ENCODE data around the gene GRK7.

GRK7 gene

DNA sequence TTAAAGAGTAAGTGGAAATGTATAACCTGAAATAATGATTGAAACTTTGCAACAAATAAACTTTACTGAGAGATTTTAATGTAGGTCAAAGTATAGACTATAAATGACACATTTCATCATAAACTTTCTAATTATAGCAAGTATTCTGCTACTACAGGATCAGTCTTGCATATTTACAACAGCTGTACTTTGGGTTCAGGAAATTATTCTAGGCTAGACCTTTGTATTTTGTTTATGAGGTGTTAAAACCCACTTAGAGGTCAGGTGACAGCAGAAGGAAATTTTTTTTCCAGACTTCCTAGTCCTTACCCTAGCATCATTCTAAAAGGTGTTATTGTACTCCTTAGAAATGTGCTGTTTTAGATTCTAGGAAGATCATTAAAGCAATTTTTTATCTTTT, 22.9 kb upstream of the GRK7 start:
- TF ChIP-seq FOXM1 (IDR thresholded peaks at IDR 0.05; ENCODE audit: borderline replicate concordance, low read depth) (no peak), TCF12 (IDR thresholded peaks at IDR 0.05; ENCODE audit: low read depth) (no peak), YY1 (IDR thresholded peaks at IDR 0.05; ENCODE audit: low read depth) (no peak), CEBPB (IDR thresholded peaks at IDR 0.05) (no peak), ZBTB7A (IDR thresholded peaks at IDR 0.05; ENCODE audit: low read depth) (no peak), EGR1 (IDR thresholded peaks at IDR 0.05) (no peak), NFIC (IDR thresholded peaks at IDR 0.05) (no peak), CREB1 (IDR thresholded peaks at IDR 0.05; ENCODE audit: low read depth) (no peak), RAD21 (IDR thresholded peaks at IDR 0.05; ENCODE audit: low read depth) (no peak), EP300 (IDR thresholded peaks at IDR 0.05; ENCODE audit: borderline replicate concordance) (no peak), TAF1 (IDR thresholded peaks at IDR 0.05; ENCODE audit: low read depth) (no peak), TEAD4 (IDR thresholded peaks at IDR 0.05) (no peak)
- TF ChIP-seq, protein P1, sequence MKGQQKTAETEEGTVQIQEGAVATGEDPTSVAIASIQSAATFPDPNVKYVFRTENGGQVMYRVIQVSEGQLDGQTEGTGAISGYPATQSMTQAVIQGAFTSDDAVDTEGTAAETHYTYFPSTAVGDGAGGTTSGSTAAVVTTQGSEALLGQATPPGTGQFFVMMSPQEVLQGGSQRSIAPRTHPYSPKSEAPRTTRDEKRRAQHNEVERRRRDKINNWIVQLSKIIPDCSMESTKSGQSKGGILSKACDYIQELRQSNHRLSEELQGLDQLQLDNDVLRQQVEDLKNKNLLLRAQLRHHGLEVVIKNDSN (IDR thresholded peaks at IDR 0.05) = no peak
- TF ChIP-seq, protein P2, sequence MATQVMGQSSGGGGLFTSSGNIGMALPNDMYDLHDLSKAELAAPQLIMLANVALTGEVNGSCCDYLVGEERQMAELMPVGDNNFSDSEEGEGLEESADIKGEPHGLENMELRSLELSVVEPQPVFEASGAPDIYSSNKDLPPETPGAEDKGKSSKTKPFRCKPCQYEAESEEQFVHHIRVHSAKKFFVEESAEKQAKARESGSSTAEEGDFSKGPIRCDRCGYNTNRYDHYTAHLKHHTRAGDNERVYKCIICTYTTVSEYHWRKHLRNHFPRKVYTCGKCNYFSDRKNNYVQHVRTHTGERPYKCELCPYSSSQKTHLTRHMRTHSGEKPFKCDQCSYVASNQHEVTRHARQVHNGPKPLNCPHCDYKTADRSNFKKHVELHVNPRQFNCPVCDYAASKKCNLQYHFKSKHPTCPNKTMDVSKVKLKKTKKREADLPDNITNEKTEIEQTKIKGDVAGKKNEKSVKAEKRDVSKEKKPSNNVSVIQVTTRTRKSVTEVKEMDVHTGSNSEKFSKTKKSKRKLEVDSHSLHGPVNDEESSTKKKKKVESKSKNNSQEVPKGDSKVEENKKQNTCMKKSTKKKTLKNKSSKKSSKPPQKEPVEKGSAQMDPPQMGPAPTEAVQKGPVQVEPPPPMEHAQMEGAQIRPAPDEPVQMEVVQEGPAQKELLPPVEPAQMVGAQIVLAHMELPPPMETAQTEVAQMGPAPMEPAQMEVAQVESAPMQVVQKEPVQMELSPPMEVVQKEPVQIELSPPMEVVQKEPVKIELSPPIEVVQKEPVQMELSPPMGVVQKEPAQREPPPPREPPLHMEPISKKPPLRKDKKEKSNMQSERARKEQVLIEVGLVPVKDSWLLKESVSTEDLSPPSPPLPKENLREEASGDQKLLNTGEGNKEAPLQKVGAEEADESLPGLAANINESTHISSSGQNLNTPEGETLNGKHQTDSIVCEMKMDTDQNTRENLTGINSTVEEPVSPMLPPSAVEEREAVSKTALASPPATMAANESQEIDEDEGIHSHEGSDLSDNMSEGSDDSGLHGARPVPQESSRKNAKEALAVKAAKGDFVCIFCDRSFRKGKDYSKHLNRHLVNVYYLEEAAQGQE (IDR thresholded peaks at IDR 0.05; ENCODE audit: low read depth) = no peak
- TF ChIP-seq, protein P3, sequence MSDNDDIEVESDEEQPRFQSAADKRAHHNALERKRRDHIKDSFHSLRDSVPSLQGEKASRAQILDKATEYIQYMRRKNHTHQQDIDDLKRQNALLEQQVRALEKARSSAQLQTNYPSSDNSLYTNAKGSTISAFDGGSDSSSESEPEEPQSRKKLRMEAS (IDR thresholded peaks at IDR 0.05) = no peak

DNA sequence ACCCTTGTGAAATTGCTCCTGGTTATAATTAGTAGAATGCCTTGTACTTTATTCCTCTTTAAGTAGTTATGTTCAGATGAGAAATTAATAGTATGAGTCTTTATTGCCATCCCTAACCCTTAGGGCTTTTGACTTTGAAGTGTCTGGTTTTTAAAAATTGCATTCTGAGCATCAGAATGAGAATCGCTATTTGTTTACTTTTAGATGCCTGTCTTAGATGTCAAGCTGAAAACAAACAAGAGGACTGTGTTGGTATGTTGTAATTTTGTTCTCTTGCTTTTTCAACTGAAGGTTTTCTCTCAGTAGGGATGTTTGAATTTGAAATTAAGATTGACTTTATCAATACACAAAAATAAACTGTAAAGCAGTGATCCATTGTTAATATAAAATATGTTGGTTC, 19.9 kb upstream of the GRK7 start:
- TF ChIP-seq FOXM1 (IDR thresholded peaks at IDR 0.05; ENCODE audit: borderline replicate concordance, low read depth) (no peak), CEBPB (IDR thresholded peaks at IDR 0.05) (no peak), EGR1 (IDR thresholded peaks at IDR 0.05) (no peak), TCF12 (IDR thresholded peaks at IDR 0.05; ENCODE audit: low read depth) (no peak), CREB1 (IDR thresholded peaks at IDR 0.05; ENCODE audit: low read depth) (no peak), EP300 (IDR thresholded peaks at IDR 0.05; ENCODE audit: borderline replicate concordance) (no peak)
- TF ChIP-seq, protein P1 (IDR thresholded peaks at IDR 0.05) = no peak

DNA sequence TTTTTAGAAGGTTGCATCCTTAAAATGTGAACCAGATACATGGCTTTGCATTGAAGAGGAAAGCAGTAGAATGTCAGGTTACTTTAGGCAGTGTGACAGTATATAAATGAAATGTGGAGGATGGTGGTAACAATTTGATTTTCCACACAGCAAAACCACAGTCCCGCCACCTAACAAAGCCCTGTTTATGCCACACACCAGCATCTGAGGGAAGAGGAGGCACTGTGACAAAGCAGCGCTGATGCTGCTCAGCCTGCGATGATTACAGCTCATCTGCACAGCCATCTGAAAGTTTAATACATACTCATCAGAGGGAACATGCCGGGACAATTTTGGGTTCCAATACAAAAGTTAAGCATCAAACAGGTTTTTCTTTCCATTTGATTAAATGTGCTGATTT, 16.2 kb upstream of the GRK7 start:
- TF ChIP-seq, protein P3 (IDR thresholded peaks at IDR 0.05) = no peak
- TF ChIP-seq EP300 (IDR thresholded peaks at IDR 0.05; ENCODE audit: borderline replicate concordance) (no peak), TEAD4 (IDR thresholded peaks at IDR 0.05) (no peak), TAF1 (IDR thresholded peaks at IDR 0.05; ENCODE audit: low read depth) (no peak)

DNA sequence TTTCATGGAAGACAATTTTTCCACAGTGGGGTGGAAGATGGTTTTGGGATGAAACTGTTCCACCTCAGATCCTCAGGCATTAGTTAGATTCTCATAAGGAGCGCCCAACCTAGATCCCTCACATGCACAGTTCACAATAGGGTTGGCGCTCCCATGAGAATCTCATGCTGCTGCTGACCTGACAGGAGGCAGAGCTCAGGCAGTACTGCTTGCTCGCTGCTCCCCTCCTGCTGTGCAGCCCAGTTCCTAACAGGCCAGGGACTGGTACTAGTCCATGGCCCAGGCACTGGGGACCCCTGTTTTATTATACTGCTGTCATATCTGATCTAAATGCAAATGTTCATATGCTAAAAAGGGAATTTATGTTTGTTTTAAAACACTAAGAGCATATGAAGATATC, 9.8 kb upstream of the GRK7 start:
- TF ChIP-seq, protein P2 (IDR thresholded peaks at IDR 0.05; ENCODE audit: low read depth) = no peak
- TF ChIP-seq RAD21 (IDR thresholded peaks at IDR 0.05; ENCODE audit: low read depth) = no peak
- TF ChIP-seq, protein P3 (IDR thresholded peaks at IDR 0.05) = no peak
- TF ChIP-seq TAF1 (IDR thresholded peaks at IDR 0.05; ENCODE audit: low read depth) = no peak
- TF ChIP-seq TCF12 (IDR thresholded peaks at IDR 0.05; ENCODE audit: low read depth) = no peak
- TF ChIP-seq CREB1 (IDR thresholded peaks at IDR 0.05; ENCODE audit: low read depth) = no peak
- no peak for TF ChIP-seq CEBPB (IDR thresholded peaks at IDR 0.05)
- TF ChIP-seq ZBTB7A (IDR thresholded peaks at IDR 0.05; ENCODE audit: low read depth) = no peak
- TF ChIP-seq, protein P1 (IDR thresholded peaks at IDR 0.05) = no peak
- TF ChIP-seq NFIC (IDR thresholded peaks at IDR 0.05) = no peak
- no peak for TF ChIP-seq YY1 (IDR thresholded peaks at IDR 0.05; ENCODE audit: low read depth)
- no peak for TF ChIP-seq TEAD4 (IDR thresholded peaks at IDR 0.05)
- TF ChIP-seq EP300 (IDR thresholded peaks at IDR 0.05; ENCODE audit: borderline replicate concordance) = no peak
- no peak for TF ChIP-seq FOXM1 (IDR thresholded peaks at IDR 0.05; ENCODE audit: borderline replicate concordance, low read depth)
- TF ChIP-seq EGR1 (IDR thresholded peaks at IDR 0.05) = no peak

DNA sequence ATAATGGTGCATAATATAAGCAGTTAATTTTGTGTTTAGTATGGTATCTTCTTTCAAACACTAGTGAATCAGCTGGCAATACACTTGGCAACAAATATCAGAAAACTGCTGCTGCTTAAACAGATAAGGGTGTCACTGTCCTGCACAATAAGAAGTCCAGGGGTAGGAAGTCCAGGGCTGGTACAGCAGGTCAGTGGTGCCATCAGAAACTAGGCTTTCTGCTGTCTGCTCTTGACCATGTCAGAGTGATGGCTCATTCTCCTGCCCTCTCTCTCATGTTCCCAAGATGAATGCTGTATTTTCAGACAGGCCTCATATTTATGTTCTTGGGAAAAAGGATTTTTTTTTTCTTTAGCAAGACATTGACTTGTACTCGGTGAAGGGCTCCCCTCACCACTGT, 9.2 kb upstream of the GRK7 start:
- no peak for TF ChIP-seq ZBTB7A (IDR thresholded peaks at IDR 0.05; ENCODE audit: low read depth)
- TF ChIP-seq, protein P3 (IDR thresholded peaks at IDR 0.05) = no peak
- TF ChIP-seq CEBPB (IDR thresholded peaks at IDR 0.05) = no peak
- TF ChIP-seq CREB1 (IDR thresholded peaks at IDR 0.05; ENCODE audit: low read depth) = no peak
- TF ChIP-seq, protein P1 (IDR thresholded peaks at IDR 0.05) = no peak

Data from Ishikawa (cell line).